HEK293T (cell line): ENCODE measurements around the gene CCDC187.

ENCODE experiments used
- CTBP1 ChIP-seq: fragments of 450-650 bp; IDR thresholded peaks from 2 replicates; pipeline ENCODE4 v1.6.1; 2016; ENCODE audit warnings: borderline replicate concordance
- ELF4 ChIP-seq: fragments of 450-650 bp; IDR thresholded peaks from 2 replicates; pipeline ENCODE4 v1.6.1; 2017; ENCODE audit warnings: antibody characterized with exemption
- FOXA1 ChIP-seq: fragments of 450-650 bp; IDR thresholded peaks from 2 replicates; pipeline ENCODE4 v1.6.1; 2016; ENCODE audit warnings: mild to moderate bottlenecking
- FOXK2 ChIP-seq: fragments of 450-650 bp; IDR thresholded peaks from 2 replicates; pipeline ENCODE4 v1.6.1; 2016; ENCODE audit warnings: mild to moderate bottlenecking
- FOXM1 ChIP-seq: fragments of 450-650 bp; IDR thresholded peaks from 2 replicates; pipeline ENCODE4 v1.6.1; 2017; ENCODE audit warnings: mild to moderate bottlenecking, borderline replicate concordance
- LEF1 ChIP-seq: fragments of 450-650 bp; IDR thresholded peaks from 2 replicates; pipeline ENCODE4 v1.6.1; 2017; ENCODE audit warnings: mild to moderate bottlenecking, borderline replicate concordance
- SP1 ChIP-seq: fragments of 450-650 bp; IDR thresholded peaks from 2 replicates; pipeline ENCODE4 v1.6.1; 2017
- ZNF384 ChIP-seq: fragments of 450-650 bp; IDR thresholded peaks from 2 replicates; pipeline ENCODE4 v1.6.1; 2016

GRCh38 chr9:136209786-136210185 lies 94.1 kb downstream of the CCDC187 start:
- TF ChIP-seq LEF1: no peak
- TF ChIP-seq SP1: no peak
- no peak for TF ChIP-seq FOXK2
- no peak for TF ChIP-seq ZNF384
- no peak for TF ChIP-seq FOXM1
- no peak for TF ChIP-seq FOXA1
- no peak for TF ChIP-seq CTBP1
- no peak for TF ChIP-seq ELF4
